ENCODE data around the gene MED8.
"Not testable (repeated sequence)": the region's sequence is repeated elsewhere in the genome, so short reads cannot be mapped to it uniquely, and the experiment has no call there.

MED8 gene

GRCh38 chr1:43383449-43383848 lies 6.2 kb downstream of the MED8 start:
- no peak for DNase-seq (ENCODE audit: low read depth in 1 of 2, low spot score in 1 of 2)

- no peak for DNase-seq (ENCODE audit: low read depth in 1 of 2, low spot score in 1 of 2)
Measured at GRCh38 chr1:43382027-43382779, 7.4 kb downstream of the MED8 start.

- no peak for DNase-seq (ENCODE audit: low read depth in 1 of 2, low spot score in 1 of 2)
Measured at GRCh38 chr1:43381612-43382011, 8.0 kb downstream of the MED8 start.

- DNase-seq (ENCODE audit: low read depth in 1 of 2, low spot score in 1 of 2) = no peak
Measured at GRCh38 chr1:43379476-43379875, 10.1 kb downstream of the MED8 start.

- DNase-seq (ENCODE audit: low read depth in 1 of 2, low spot score in 1 of 2) = no peak
Measured at GRCh38 chr1:43377831-43378230, 11.8 kb downstream of the MED8 start.

GRCh38 chr1:43376723-43377235 lies 12.8 kb downstream of the MED8 start:
- no peak for DNase-seq (ENCODE audit: low read depth in 1 of 2, low spot score in 1 of 2)

GRCh38 chr1:43373066-43373940 lies 16.3 kb downstream of the MED8 start:
- no peak for DNase-seq (ENCODE audit: low read depth in 1 of 2, low spot score in 1 of 2)

GRCh38 chr1:43372172-43372571 lies 17.4 kb downstream of the MED8 start:
- no peak for DNase-seq (ENCODE audit: low read depth in 1 of 2, low spot score in 1 of 2)

GRCh38 chr1:43370564-43370963 lies 19.0 kb downstream of the MED8 start:
- no peak for DNase-seq (ENCODE audit: low read depth in 1 of 2, low spot score in 1 of 2)

GRCh38 chr1:43369779-43370178 lies 19.8 kb downstream of the MED8 start:
- not testable (repeated sequence) for DNase-seq (ENCODE audit: low read depth in 1 of 2, low spot score in 1 of 2)

- DNase-seq (ENCODE audit: low read depth in 1 of 2, low spot score in 1 of 2) = no peak
Measured at GRCh38 chr1:43368646-43369020, 21.0 kb downstream of the MED8 start.

GRCh38 chr1:43367904-43368645 lies 21.5 kb downstream of the MED8 start, which contains the start of gene ELOVL1:
TSS of gene ELOVL1 (minus strand) at chr1:43368011. CDS start at chr1:43365609, 2,402 bp downstream.
- peak; percentile 74 to 82 for DNase-seq (ENCODE audit: low read depth in 1 of 2, low spot score in 1 of 2)

GRCh38 chr1:43367026-43367903 lies 22.3 kb downstream of the MED8 start:
- DNase-seq (ENCODE audit: low read depth in 1 of 2, low spot score in 1 of 2) = peak in 1 of 2 donors; percentile 27

GRCh38 chr1:43366601-43367025 lies 23.0 kb downstream of the MED8 start:
- no peak for DNase-seq (ENCODE audit: low read depth in 1 of 2, low spot score in 1 of 2)

- no peak for DNase-seq (ENCODE audit: low read depth in 1 of 2, low spot score in 1 of 2)
Measured at GRCh38 chr1:43366179-43366578, 23.4 kb downstream of the MED8 start.

- no peak for DNase-seq (ENCODE audit: low read depth in 1 of 2, low spot score in 1 of 2)
Measured at GRCh38 chr1:43365678-43366077, 23.9 kb downstream of the MED8 start.

GRCh38 chr1:43363935-43364525 lies 25.6 kb downstream of the MED8 start:
- DNase-seq (ENCODE audit: low read depth in 1 of 2, low spot score in 1 of 2) = no peak

- no peak for DNase-seq (ENCODE audit: low read depth in 1 of 2, low spot score in 1 of 2)
Measured at GRCh38 chr1:43363283-43363934, 26.2 kb downstream of the MED8 start.

- no peak for DNase-seq (ENCODE audit: low read depth in 1 of 2, low spot score in 1 of 2)
Measured at GRCh38 chr1:43360616-43361015, 29.0 kb downstream of the MED8 start.

Measured in activated CD4-positive, alpha-beta T cell treated with anti-CD3 and anti-CD28 coated beads, Interleukin-2, amount 50 U/mL, for 24 hours (primary cell).